AG04450 (cell line): ENCODE results near the gene PSMA7. TPM values are rescaled to one million over a fixed set of nuclear protein-coding genes. Genes with fewer than 3 reads are reported as not detected.
A peak's percentile ranks its signal among the peaks of the same experiment; 100 is the strongest.

Experiments used
- CTCF ChIA-PET: fragments of 300-600, 350-600 bp; formaldehyde crosslinking; extraction: SDS; loops from one replicate; lab custom pipeline; 2022; ENCODE audit warnings: antibody characterized with exemption, inconsistent platforms; lab: Charles Lee
- POLR2A ChIA-PET: fragments of 350-600 bp; formaldehyde crosslinking; extraction: SDS; loops from one replicate; lab custom pipeline; 2021; ENCODE audit warnings: antibody characterized with exemption, inconsistent platforms; lab: Yijun Ruan, JAX
- DNase-seq: peaks from one replicate; pipeline ENCODE4 v3.0.0-alpha.2; 2011; ENCODE audit warnings: low read depth, low spot score
- H3K27ac ChIP-seq: one replicate; pipeline ENCODE4 v1.5.1; 2012; ENCODE audit warnings: low read depth, low read length, control low read depth
- H3K27me3 ChIP-seq: one replicate; pipeline ENCODE4 v1.6.0; 2012; ENCODE audit warnings: low read length; ENCODE audit not compliant: control insufficient read depth, insufficient read depth
- H3K4me3 ChIP-seq: 2 replicates; pipeline ENCODE4 v1.5.1; 2011; ENCODE audit warnings: mild to moderate bottlenecking, low read depth, low read length, control low read depth
- H3K9me3 ChIP-seq: 2 replicates; pipeline ENCODE4 v1.5.1; 2012; ENCODE audit warnings: low read length; ENCODE audit not compliant: control insufficient read depth, insufficient read depth
- polyA plus RNA-seq: library from polyadenylated mRNA; depleted of rRNA; stranded (reverse); fragments of >200 nt; gene quantifications from 2 replicates; pipeline ENCODE4 v1.2.3, GENCODE V29; 2011
- TF ChIP-seq, protein P1 (sequence below): IDR thresholded peaks from 2 replicates; pipeline ENCODE4 v1.5.1; 2011; ENCODE audit warnings: low read depth, low read length, control low read depth, inconsistent platforms

PSMA7 gene
- polyA plus RNA-seq, 1 experiment = 368 TPM

DNA sequence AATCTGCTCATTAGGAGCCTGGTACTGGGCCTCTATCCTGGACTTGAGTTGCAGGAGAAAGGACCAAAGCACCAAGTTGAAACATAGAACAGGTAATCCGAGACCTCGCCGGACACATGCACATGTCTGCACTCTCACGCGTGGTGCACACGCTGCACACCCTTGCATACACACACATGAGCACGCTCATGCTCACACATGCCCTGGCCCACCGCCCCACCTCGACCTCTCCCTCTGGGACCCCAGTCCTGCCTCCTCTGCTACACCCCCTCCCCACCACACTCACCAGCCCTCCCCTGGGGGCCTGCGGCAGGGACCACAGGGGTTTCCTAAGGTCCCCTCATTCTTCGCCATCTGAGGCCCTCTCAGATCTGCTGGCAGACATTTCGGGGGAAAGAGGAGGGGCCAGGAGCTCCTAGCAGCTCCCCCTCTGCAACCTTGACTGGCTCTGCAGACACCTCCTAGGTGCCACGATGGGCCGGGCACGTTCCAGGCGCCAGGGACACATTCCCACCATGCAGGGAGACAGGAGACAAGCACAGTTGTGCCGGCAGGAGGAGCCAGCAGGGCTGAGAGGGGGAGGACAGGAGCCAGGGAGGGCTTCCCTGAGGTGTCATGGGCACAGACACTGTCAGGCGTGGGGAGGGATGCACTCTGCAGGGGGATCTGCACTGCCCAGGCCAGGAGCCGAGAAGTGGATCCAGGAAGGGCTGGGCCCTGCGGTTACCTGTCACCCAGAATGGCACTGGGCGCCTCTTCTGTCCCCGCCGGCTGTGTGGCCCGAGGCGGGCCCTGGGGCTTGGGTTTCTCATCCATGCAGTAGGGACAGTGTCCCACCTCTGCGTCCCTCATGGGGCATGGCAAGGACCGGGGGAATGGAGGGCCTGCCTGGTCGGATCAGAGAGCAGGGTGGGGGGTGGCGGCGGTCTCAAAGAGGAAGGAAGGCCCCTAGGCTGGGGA lies 46.5 kb downstream of the PSMA7 start:
- H3K27ac ChIP-seq = no peak overlapping the region
- peaks cover 6% of the 10 kb centered on the region for H3K27me3 ChIP-seq
- H3K4me3 ChIP-seq = no peak overlapping the region
- TF ChIP-seq, protein P1, sequence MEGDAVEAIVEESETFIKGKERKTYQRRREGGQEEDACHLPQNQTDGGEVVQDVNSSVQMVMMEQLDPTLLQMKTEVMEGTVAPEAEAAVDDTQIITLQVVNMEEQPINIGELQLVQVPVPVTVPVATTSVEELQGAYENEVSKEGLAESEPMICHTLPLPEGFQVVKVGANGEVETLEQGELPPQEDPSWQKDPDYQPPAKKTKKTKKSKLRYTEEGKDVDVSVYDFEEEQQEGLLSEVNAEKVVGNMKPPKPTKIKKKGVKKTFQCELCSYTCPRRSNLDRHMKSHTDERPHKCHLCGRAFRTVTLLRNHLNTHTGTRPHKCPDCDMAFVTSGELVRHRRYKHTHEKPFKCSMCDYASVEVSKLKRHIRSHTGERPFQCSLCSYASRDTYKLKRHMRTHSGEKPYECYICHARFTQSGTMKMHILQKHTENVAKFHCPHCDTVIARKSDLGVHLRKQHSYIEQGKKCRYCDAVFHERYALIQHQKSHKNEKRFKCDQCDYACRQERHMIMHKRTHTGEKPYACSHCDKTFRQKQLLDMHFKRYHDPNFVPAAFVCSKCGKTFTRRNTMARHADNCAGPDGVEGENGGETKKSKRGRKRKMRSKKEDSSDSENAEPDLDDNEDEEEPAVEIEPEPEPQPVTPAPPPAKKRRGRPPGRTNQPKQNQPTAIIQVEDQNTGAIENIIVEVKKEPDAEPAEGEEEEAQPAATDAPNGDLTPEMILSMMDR = no peak
- ChIA-PET CTCF (no interaction called here), POLR2A (no interaction called here)
- no peak for DNase-seq
- H3K9me3 ChIP-seq = peaks cover 57% of the 10 kb centered on the region

DNA sequence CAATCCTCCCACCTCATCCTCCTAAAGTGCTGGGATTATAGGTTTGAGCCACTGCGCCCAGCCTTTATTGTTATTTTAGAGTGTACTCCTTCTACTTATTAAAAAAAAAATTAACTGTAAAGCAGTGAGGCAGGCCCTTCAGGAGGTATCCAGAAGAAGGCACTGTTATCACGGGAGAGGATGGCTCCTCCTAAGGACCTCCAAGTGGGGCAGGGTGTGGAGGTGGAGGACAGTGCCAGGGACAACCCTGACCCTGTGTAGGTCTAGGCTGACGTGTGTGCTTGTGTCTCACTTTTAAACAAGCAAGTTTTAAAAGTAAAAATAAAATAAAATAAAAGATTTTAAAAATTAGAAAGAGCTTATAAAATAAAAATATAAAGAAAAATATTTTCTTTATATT lies 53.8 kb downstream of the PSMA7 start:
- peaks cover 14% of the 10 kb centered on the region; the same call in 1 of the 2 replicates for H3K9me3 ChIP-seq
- CTCF ChIA-PET = interaction anchor here (0.6 to 1.3 kb wide), 3 partner anchors 21 to 46 kb away, joined by 3 read pairs; no protein-coding TSS in a partner anchor
- POLR2A ChIA-PET = interaction anchor here (0.7 kb wide), 1 partner anchor 533 kb away, joined by 3 read pairs; no protein-coding TSS in a partner anchor
- H3K27me3 ChIP-seq = no peaks in the 10 kb centered on the region
- no peak for DNase-seq
- no peak overlapping the region for H3K4me3 ChIP-seq
- TF ChIP-seq, protein P1 = no peak
- H3K27ac ChIP-seq = no peak overlapping the region

DNA sequence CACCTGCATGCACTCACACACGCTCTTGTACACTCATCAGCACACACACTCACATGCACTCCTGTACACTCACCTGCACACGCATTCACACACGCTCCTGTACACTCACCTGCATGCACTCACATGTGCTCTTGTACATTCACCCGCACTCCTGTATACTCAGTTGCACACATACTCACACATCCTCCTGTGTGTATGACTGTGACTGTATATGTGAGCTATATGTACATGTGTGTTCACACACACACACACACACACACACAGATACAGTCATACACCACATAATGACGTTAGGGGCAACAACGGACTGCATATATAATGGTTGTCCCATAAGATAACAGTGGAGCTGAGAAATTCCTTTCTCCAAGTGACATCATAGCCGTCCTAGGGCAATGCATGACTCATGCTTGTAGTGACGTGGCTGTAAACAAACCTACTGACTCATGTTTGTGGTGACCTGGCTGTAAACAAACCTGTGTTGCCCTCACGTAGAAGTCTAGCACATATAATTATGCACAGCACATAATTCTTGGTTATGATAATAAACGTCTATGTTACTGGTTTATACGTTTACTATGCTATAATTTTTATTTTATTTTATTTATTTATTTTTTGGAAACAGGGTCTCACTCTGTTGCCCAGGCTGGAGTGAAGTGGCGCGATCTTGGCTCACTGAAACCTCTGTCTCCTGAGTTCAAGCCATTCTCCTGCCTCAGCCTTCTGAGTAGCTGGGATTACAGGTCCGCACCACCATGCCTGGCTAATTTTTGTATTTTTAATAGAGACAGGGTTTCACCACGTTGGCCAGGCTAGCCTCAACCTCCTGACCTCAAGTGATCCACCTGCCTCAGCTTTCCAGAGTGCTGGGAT lies 54.7 kb downstream of the PSMA7 start:
- Histone ChIP-seq H3K9me3 (peaks cover 14% of the 10 kb centered on the region; the same call in 1 of the 2 replicates), H3K4me3 (no peak overlapping the region), H3K27me3 (no peaks in the 10 kb centered on the region), H3K27ac (peak overlapping the region; percentile 57)
- CTCF ChIA-PET = interaction anchor here (1.3 kb wide), 1 partner anchor 45 kb away, joined by 3 read pairs; no protein-coding TSS in a partner anchor
- POLR2A ChIA-PET = interaction anchor here (1.1 kb wide), 1 partner anchor 33 kb away, joined by 3 read pairs; the partner anchor contains the start of gene LSM14B
- TF ChIP-seq, protein P1 = no peak
- peak; percentile 84 for DNase-seq

DNA sequence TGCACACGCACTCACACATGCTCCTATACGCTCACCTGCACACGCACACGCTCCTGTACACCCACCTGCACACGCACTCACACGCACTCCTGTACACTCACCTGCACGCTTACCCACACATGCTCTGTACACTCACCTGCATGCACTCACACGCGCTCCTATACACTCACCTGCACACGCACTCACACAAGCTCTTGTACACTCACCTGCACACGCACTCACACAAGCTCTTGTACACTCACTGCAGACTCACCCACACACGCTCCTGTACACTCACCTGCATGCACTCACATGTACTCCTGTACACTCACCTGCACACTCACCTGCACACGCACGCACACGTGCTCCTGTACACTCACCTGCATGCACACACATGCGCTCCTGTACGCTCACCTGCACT lies 55.6 kb downstream of the PSMA7 start:
- H3K27me3 ChIP-seq = no peaks in the 10 kb centered on the region
- POLR2A ChIA-PET = no interaction called here
- TF ChIP-seq, protein P1 = no peak
- H3K27ac ChIP-seq = no peak overlapping the region
- no peak overlapping the region for H3K4me3 ChIP-seq
- no peak for DNase-seq
- CTCF ChIA-PET = no interaction called here
- peaks cover 10% of the 10 kb centered on the region; the same call in 1 of the 2 replicates for H3K9me3 ChIP-seq
